Liver (tissue), 9 donors: ENCODE results near the gene SERPINI2. TPM values are rescaled to one million over a fixed set of nuclear protein-coding genes. Genes with fewer than 3 reads are reported as not detected.

ENCODE experiments used
- DNase-seq: peaks from one replicate; pipeline ENCODE4 v3.0.0-alpha.2; 2017; ENCODE audit warnings: low spot score
- H3K27ac ChIP-seq, 2 donors: one replicate each; pipeline ENCODE4 v1.7.0; 2013; ENCODE audit warnings: inconsistent platforms in 2 of 2, low read length in 2 of 2, control low read depth in 1 of 2, low read depth in 1 of 2, mild to moderate bottlenecking in 1 of 2
- H3K27me3 ChIP-seq, 4 donors: one replicate each; pipeline versions ENCODE4 v1.6.1 to v1.7.0; 2013; ENCODE audit warnings: low read length in 3 of 4, inconsistent platforms in 1 of 4, mild to moderate bottlenecking in 1 of 4, moderate library complexity in 1 of 4; ENCODE audit not compliant: control insufficient read depth in 4 of 4, insufficient read depth in 4 of 4
- H3K36me3 ChIP-seq, 4 donors: one replicate each; pipeline versions ENCODE4 v1.6.1 to v1.7.0; 2013; ENCODE audit warnings: low read length in 3 of 4, mild to moderate bottlenecking in 3 of 4, low read depth in 1 of 4, moderate library complexity in 1 of 4; ENCODE audit not compliant: control insufficient read depth in 4 of 4, insufficient read depth in 3 of 4
- H3K4me1 ChIP-seq, 4 donors: one replicate each; pipeline versions ENCODE4 v1.6.1 to v1.7.0; 2013; ENCODE audit warnings: low read length in 3 of 4, mild to moderate bottlenecking in 3 of 4, moderate library complexity in 1 of 4; ENCODE audit not compliant: control insufficient read depth in 4 of 4, insufficient read depth in 4 of 4
- H3K4me3 ChIP-seq, 3 donors: one replicate each; pipeline versions ENCODE4 v1.6.1 to v1.7.0; 2013; ENCODE audit warnings: low read length in 3 of 3, control low read depth in 1 of 3, low read depth in 1 of 3, mild to moderate bottlenecking in 1 of 3
- H3K9ac ChIP-seq, 2 donors: one replicate each; pipeline ENCODE4 v1.7.0; 2013; ENCODE audit warnings: low read length in 2 of 2, mild to moderate bottlenecking in 2 of 2, moderate library complexity in 2 of 2, control low read depth in 1 of 2, low read depth in 1 of 2
- H3K9me3 ChIP-seq, 4 donors: one replicate each; pipeline versions ENCODE4 v1.6.1 to v1.7.0; 2013; ENCODE audit warnings: low read length in 3 of 4; ENCODE audit not compliant: control insufficient read depth in 4 of 4
- ATF3 ChIP-seq: IDR thresholded peaks from 2 replicates; pipeline ENCODE4 v1.6.1; 2016; ENCODE audit warnings: antibody characterized with exemption
- CTCF ChIP-seq: fragments of 150-350 bp; IDR thresholded peaks from 2 replicates; pipeline ENCODE4 v1.5.1; 2017; ENCODE audit warnings: improper control_type of control experiment, low read depth, low read length; ENCODE audit not compliant: missing input control
- FOXA1 ChIP-seq: IDR thresholded peaks from 2 replicates; pipeline ENCODE4 v1.6.1; 2016; ENCODE audit warnings: antibody characterized with exemption
- FOXA2 ChIP-seq: IDR thresholded peaks from 2 replicates; pipeline ENCODE4 v1.6.1; 2016; ENCODE audit warnings: antibody characterized with exemption
- GABPA ChIP-seq, 2 donors: IDR thresholded peaks in 1 of 2; conservative IDR thresholded peaks in 1 of 2; 2 replicates each; pipeline ENCODE4 v1.6.1; 2016; ENCODE audit warnings: antibody characterized with exemption in 2 of 2, mild to moderate bottlenecking in 1 of 2, moderate library complexity in 1 of 2
- HNF4A ChIP-seq, 2 donors: conservative IDR thresholded peaks; 2 replicates each; pipeline ENCODE4 v1.6.1; 2016; ENCODE audit warnings: antibody characterized with exemption in 2 of 2, mild to moderate bottlenecking in 2 of 2
- HNF4G ChIP-seq: IDR thresholded peaks from 2 replicates; pipeline ENCODE4 v1.6.1; 2016; ENCODE audit warnings: antibody characterized with exemption
- JUND ChIP-seq, 2 donors: IDR thresholded peaks; 2 replicates each; pipeline ENCODE4 v1.6.1; 2016; ENCODE audit warnings: antibody characterized with exemption in 2 of 2
- NR2F2 ChIP-seq: IDR thresholded peaks from 2 replicates; pipeline ENCODE4 v1.6.1; 2016; ENCODE audit warnings: antibody characterized with exemption
- RAD21 ChIP-seq, 2 donors: IDR thresholded peaks; 2 replicates each; pipeline ENCODE4 v1.6.1; 2016; ENCODE audit warnings: antibody characterized with exemption in 2 of 2, mild to moderate bottlenecking in 2 of 2
- REST ChIP-seq: IDR thresholded peaks from 2 replicates; pipeline ENCODE4 v1.6.1; 2016; ENCODE audit warnings: antibody characterized with exemption, mild to moderate bottlenecking
- RXRA ChIP-seq, 2 donors: IDR thresholded peaks; 2 replicates each; pipeline ENCODE4 v1.6.1; 2017 to 2018; ENCODE audit warnings: antibody characterized with exemption in 2 of 2, mild to moderate bottlenecking in 1 of 2
- SP1 ChIP-seq: IDR thresholded peaks from 2 replicates; pipeline ENCODE4 v1.6.1; 2018; ENCODE audit warnings: antibody characterized with exemption, mild to moderate bottlenecking
- TAF1 ChIP-seq: conservative IDR thresholded peaks from 2 replicates; pipeline ENCODE4 v1.6.1; 2016; ENCODE audit warnings: antibody characterized with exemption, mild to moderate bottlenecking
- YY1 ChIP-seq: IDR thresholded peaks from 2 replicates; pipeline ENCODE4 v1.6.1; 2016; ENCODE audit warnings: antibody characterized with exemption, mild to moderate bottlenecking
- ZBTB33 ChIP-seq: IDR thresholded peaks from 2 replicates; pipeline ENCODE4 v1.6.1; 2016; ENCODE audit warnings: antibody characterized with exemption
- WGBS: extraction: QIAGEN DNeasy Blood & Tissue Kit; methylation state at CpG from one replicate; pipeline ENCODE4 v1.1.7; 2013; 5-methylcytosine and 5-hydroxymethylcytosine counted together
- polyA plus RNA-seq, 2 donors: library from polyadenylated mRNA; stranded (reverse) in 1 of 2; unstranded in 1 of 2; fragments of 200-250 nt in 1 of 2; fragments of >200 nt in 1 of 2; fragmentation: Nextera tagmentation in 1 of 2; extraction: Ambion mirVana in 1 of 2; gene quantifications; one replicate each; pipeline versions ENCODE4 v1.2.1 to v1.2.3, GENCODE V29; 2013 to 2015
- total RNA-seq, 2 donors: library from RNA; depleted of rRNA; stranded (reverse); fragments of >200 nt; gene quantifications; one replicate each; pipeline ENCODE4 v1.2.3, GENCODE V29; 2014
- donor health status: healthy.
- donor health status: healthy.
- donor health status: healthy.
- donor health status: healthy.
- donor health status: healthy.

SERPINI2 gene
- total and polyA plus RNA-seq, 4 donors = not detected

- no peak overlapping the region for H3K9ac ChIP-seq
- H3K4me3 ChIP-seq = no peak overlapping the region
- no peaks in the 10 kb centered on the region for H3K27me3 ChIP-seq
- H3K9me3 ChIP-seq = no peaks in the 10 kb centered on the region
- TF ChIP-seq JUND (IDR thresholded peaks at IDR 0.05) (no peak), GABPA (IDR thresholded peaks at IDR 0.05 in 1 of 2, conservative IDR thresholded peaks at IDR 0.05 in 1 of 2) (no peak), YY1 (no peak), TAF1 (no peak), ZBTB33 (no peak), CTCF (no peak), RXRA (IDR thresholded peaks at IDR 0.05) (no peak), FOXA1 (no peak), SP1 (no peak), HNF4A (conservative IDR thresholded peaks at IDR 0.05) (no peak), ATF3 (no peak), HNF4G (no peak), REST (no peak), NR2F2 (no peak)
- H3K36me3 ChIP-seq = no peaks in the 10 kb centered on the region
- H3K4me1 ChIP-seq = no peaks in the 10 kb centered on the region
- no peak overlapping the region for H3K27ac ChIP-seq
- WGBS = 87% methylated on average over 2 of the region's 2 CpGs
- no peak for DNase-seq
Measured at GRCh38 chr3:167520266-167521005, 46.6 kb upstream of the SERPINI2 start.

- Histone ChIP-seq H3K4me1 (no peaks in the 10 kb centered on the region), H3K27me3 (no peaks in the 10 kb centered on the region), H3K27ac (no peak overlapping the region), H3K4me3 (no peak overlapping the region), H3K36me3 (no peaks in the 10 kb centered on the region), H3K9me3 (no peaks in the 10 kb centered on the region), H3K9ac (no peak overlapping the region)
- TF ChIP-seq RAD21 (IDR thresholded peaks at IDR 0.05) (no peak), YY1 (no peak), NR2F2 (no peak), FOXA2 (no peak)
- no peak for DNase-seq
- WGBS = 96% methylated on average over 1 of the region's 1 CpG
Measured at GRCh38 chr3:167507954-167508353, 34.1 kb upstream of the SERPINI2 start.
